Fibroblast of skin of right quadriceps (primary cell): ENCODE results near the gene GBE1.
A peak's percentile ranks its signal among the peaks of the same experiment; 100 is the strongest.

Experiments
- DNase-seq: peaks from one replicate; pipeline ENCODE4 v3.0.0-alpha.2; 2013

Gene GBE1

DNA sequence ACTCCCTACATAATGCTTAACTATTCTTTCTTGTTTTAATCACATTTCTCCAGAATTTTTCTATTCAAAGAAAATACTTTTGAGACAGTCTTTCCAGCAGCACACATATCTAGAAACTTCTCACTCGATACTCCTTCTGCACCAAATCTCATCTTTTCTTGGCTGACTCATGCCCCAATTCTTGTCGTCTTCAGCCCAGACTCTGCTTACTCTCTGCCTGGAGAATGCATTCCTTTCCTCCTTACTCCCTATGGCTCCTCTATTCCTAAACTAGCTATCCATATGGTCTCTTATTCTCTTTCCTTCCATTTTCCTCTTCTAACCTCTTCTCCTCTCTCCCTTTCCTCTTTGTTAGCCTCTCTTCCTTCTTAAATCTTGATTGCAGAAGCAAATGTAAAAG, 158.7 kb downstream of the GBE1 start:
- DNase-seq: peak; percentile 35

DNA sequence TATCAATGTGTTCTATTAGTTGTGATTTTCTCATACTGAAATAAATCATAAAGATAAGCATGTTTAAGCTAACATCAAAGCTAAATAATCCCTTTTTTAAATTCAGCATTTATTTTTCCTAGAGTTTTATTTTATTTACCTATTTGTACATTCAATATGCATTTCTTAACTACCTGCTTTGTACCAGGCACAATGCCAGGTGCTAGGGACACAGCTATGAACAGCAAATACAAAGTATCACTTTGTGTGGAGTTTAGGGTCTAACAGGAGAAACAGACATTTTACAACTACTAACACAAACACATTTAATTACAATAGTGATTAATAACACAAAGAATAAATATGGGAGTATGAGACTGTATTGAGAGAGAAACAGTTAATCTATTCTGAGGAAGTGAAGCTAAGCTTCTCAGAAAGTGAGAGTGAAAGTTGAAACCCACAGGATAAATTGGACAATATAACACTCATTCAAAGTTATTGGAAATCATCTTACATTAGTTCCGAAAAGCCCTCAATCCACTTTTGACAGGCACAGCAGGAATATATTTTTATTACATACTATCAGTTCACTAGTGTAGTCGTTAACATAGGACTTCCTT, 159.6 kb downstream of the GBE1 start:
- no peak for DNase-seq

DNA sequence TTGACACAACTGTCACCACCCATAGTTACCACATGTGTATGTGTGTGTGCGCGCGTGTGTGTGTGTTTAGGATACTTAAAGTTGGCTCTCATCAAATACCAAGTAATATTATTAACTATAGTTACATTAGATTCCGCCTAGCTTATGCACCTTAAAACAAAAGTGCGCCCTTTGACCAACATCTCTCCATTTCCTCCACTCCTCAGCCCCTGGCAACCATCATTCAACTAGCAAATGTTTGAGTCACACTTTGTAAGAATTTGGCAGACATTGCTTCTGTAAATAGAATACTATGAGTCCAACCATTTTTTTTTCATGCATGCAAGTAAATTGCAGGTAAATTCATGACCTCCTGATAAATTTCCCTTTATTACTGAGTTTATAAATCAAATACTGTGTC, 169.3 kb downstream of the GBE1 start:
- peak; percentile 31 for DNase-seq

DNA sequence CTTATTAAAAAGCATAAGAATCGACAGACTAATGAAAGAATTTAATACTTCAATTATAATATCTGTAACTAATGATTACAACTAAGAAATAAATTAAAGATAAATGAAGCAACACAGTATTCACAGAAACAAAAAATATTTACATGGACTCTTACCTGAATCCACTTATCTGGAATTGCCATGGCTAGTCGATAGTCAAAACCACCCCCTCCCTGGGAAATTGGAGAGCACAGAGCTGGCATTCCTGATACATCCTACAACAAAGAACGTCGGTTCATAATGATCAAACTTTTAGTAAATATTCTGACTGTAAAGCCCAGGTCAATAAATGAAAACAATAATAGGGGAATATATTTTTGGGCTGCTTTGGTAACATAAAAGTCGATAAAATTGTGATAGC, 175.5 kb downstream of the GBE1 start:
- DNase-seq: no peak

DNA sequence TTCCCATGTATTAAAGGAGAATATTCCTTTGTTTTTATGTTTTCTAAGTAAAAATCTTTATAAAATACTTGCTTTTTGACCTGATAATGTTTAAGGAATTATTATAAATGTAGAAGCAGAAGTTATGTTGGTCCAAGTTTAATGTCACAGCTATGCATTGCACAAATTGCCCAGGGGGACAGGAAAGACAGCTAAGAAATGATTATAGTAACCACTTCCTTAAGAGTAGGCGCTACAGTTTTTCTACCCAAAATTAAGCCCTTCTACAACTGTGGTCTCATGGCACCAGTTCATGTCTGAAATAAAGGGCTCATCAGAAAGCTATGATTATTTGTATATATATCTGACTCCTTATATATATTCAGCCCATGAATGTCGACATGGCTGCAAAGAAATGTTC, 176.4 kb downstream of the GBE1 start:
- no peak for DNase-seq

DNA sequence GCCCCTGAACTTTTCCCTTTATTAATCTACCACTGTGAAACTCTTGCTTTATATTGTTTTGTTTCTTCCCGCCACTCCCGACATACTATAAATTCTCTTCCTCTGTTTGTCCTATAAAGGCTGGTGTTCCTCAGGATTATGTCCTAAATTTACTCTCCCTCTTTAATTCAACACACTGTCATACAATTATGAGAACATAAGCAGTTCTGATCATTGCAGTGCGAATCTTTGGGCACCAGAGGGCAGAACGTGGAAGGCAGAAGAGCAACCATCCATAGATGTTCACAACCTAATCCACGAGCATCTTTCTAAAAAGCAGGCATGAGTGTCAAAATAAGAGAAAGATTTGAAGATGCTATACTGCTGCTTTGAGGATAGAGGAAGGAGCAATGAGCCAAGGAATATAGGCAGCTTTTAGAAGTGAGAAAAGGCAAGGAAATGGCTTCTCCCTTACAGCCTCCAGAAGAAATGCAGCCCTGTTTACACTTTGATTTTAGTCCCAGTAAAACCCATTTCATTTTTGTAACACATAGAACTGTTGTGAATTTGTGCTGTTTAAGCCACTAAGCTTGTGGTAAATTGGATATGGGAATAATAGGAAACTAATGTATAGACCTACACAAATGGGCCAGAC, 179.4 kb downstream of the GBE1 start:
- DNase-seq: peak; percentile 35

DNA sequence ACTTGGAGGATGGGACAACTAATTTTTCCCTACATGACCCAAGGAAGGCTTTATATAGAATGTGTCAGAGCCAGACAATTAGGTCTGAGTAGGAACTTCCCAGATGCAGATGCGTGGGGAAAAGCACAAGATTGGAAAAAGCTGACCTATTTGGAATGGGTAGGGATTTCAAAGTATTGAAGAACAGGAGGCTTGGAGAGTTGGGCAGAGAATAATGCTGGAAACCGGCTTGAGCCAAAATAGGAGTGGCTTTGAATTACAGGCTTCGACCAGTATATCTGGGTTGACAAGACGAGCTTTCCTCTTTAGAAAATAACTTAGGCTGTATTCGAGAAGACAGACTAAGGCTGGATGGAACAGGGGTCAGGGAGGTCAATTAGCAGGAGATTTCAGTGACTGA, 181.1 kb downstream of the GBE1 start:
- no peak for DNase-seq

DNA sequence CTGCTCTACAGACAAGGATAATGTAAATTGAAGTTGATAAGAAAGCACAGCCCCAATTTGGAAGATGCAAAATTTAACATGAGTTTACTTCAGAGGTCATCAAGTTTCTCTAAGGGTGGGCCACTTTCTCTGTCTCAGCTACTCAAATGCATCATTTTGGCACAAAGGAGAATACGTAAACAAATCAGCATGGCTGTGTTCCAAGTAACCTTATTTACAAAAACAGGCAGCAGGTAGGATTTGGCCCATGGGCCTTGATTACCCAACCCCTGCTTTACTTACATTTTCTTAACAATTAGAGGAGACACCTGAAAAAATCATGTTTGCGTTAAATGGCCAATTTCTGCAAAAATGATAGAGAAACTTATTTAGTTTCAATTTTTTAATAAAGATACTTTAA, 181.7 kb downstream of the GBE1 start:
- no peak for DNase-seq

DNA sequence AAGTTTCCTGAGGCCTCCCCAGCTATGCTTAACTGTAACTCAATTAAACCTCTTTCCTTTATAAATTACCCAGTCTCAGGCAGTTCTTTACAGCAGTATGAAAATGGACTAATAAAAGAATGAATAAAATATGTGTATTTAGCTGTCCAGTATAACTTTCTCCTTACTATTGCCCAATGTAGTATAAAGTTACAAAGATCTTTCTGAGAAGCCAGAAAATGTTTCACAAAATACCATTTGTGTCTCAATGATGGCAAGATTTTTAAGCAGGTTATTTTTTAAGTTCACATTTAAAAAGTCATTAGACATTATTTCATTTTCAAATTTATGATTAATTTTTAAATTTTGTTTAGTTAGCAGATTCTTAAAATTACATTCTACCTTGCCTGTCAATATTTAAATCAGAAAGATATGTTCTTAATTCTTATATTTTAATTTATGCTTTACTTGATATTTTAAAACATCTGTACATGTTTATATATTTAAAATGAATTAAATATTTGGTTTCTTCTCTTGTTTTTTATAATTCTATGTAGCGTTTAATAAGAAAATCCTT, 189.2 kb downstream of the GBE1 start:
- no peak for DNase-seq

DNA sequence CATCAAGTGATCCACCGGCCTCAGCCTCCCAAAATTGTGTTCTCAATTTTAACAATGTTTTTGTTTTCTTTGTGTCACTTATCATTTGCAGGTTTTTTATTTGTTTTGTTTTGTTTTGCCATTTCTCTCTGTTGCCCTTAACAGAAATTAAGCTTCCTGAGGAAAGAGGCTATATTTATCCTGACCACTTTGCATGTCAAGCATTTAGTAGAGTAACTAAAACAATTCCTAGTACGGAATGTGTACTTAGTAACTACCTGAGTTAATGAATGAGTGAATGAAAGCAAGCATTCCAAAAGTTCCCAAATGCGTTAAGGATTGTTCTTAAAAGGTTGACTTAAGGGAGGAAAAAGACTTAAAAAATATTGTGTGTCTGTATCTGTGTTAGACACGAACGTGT, 193.1 kb downstream of the GBE1 start:
- no peak for DNase-seq

DNA sequence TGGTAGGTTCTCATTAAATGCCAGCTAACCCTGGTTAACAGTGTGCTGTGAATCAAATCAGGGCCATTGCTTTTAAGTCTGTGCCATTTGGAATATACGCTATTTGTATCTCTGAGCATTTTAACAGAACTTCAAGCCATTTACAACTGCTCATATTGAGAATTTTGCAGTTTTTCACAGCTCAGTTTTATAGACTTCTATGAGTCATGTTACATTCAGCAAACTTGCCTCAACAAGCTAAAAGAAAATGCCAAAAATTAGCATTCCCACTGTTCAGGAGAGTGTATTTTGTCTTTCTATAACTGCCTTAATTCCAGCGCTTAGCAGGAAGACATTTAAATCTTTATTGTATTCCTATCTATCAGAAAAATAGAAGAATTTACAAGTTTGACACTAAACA, 196.4 kb downstream of the GBE1 start:
- no peak for DNase-seq

DNA sequence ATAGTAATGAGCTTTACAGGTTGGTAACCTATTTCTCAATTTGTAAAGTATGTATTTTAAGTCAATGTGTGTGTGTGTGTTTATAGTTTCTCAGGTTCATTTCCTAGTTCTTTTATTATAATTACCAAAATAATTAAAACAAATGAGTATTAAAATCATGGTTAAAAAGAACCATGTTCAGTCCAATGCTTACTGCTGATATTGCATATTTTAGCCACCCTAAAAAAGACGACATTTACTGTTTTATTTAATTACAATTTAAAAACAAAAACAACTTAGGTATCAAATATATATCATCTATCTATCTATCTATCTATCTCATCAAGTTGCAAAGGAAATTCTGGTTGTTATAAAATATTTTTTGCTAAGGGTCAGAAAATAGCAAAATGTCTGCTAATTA, 203.3 kb downstream of the GBE1 start:
- DNase-seq: no peak

DNA sequence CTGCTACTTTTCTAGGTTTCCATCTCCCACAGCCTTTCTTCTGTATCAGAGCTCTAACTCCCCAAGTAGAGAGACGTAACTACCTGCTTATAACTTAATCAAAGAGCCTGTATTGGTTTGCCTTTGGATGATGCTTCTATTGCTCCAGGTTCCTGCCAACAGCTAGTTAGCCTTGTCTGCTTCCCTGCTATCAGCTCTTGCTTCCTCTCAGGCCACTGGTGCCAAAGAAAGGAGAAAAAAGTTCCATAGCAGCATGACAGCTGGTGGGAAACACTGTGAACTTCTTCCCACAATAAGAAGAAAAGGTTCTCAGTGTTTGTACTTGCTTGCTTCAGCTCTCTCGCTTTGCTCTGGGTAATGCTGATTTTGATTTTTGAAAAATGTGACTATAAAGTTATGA, 206.6 kb downstream of the GBE1 start:
- no peak for DNase-seq

DNA sequence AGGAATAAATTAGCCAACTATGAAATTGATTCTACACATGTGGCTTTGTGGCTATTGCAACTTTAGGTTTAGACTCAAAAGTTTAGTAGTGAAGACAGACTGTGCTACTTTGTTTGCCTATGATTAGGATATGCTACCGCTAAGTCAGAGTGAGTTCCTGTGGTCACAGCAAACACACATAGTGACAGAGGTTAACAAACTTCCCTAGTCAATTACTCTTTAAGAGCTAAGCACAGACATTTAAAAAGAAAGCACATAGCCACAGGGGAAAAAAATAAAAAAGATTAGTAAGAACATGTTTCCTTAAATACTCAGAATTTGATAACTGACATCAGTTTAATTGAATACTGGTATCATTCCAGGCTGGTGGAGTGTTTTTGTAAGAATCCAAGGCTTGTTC, 207.1 kb downstream of the GBE1 start:
- DNase-seq: peak; percentile 57

DNA sequence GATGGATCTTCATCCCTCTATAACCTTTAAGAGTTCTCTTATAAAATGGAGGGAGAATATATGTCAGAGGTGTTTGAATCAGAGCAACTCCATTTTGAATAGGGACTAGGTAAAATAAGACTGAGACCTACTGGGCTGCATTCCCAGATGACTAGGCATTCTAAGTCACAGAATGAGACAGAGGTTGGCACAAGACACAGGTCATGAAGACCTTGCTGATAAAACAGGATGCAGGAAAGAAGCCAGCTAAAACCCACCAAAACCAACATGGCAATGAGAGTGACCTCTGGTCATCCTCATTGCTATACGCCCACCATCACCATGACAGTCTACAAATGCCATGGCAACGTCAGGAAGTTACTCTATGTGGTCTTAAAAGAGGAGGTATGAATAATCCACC, 211.0 kb downstream of the GBE1 start:
- DNase-seq: no peak

DNA sequence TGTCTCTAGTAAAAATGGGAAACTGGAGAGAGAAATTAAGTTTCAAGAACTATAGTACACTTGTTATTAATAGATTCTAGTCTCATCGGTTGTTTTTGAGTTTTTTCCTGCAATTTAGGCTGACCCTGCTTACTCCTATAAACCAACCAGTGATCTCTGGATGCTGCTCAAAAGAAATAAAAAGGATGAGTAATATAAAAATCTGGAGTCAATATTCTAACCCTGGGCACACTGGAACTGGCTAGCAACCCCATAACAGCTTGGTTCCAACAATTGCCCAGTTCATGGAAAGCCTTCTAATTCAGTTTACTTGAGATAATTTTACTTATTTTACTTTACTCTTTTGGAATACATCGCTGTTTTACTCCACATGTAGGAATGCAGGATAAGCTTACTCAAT, 211.6 kb downstream of the GBE1 start:
- DNase-seq: peak; percentile 4

DNA sequence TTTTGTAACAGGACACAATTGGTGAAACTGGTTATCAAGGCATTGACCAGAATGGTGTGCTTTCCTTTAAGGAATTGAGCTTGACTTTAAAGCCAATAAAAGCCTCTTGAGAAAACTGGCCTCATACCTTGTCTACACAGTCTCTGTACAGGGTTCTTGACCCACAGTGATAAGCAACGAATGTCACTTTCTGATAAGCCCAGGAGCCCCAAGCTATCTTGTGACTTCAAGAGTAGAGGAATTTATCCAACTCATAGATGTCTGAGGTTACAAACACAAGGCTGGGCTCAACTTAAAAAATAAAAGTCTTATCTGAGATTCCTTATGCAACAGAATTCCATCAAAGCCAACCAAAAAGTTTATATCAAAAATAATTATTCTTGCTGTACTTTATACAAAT, 212.1 kb downstream of the GBE1 start:
- DNase-seq: no peak

DNA sequence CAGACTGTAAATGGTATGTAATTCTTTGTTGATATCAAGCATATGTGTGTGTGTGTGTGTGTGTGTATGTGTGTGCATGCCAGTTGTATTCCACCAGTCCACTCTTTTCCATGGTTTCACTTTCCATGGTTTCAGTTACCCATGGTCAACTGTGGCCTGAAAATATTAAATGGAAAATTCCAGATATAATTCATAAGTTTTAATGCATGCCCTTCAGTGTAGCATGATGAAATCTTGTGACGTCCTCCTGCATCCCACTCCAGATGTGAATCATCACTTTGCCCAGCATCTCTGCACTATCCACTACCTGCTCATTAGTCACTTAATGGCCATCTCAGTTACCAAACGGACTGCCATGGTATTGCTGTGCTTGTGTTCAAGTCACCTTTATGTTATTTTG, 215.9 kb downstream of the GBE1 start:
- peak; percentile 41 for DNase-seq

DNA sequence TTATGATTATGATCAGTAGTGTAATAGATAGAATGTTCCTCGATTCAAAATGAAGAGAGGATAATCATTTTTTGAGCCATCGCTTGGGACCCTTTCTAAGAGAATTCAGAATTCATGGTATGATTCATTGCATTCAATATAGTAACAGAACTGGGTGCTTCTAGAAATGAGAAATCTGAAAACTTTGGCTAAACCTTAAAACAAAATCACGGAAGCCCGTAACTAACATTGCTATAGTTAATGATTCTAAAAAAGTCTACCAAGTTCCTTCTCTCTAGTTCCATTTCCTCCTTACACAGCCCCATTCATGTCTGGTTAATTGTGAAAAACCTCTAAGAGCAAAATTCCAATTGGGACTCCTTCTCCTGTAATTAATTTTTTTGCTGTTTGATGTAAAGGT, 217.1 kb downstream of the GBE1 start:
- DNase-seq: no peak

DNA sequence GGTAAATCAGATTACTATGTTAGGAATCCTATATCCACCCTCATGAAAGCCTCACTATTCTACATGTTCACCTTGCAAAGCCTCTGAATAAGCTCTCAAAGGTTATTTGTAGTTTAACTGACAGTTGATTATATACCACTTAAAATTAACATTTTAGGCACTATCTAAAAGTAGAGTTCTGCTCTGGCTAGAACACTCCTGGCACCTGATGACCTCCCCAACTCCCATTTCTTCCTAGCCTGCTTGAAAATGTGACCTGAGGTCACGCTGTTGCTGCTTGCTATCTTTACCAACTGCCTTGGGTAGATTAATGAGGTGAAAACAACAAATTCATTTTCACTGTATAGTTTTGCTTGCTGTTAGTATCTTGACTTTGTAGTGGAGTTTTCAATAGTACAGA, 220.7 kb downstream of the GBE1 start:
- no peak for DNase-seq

DNA sequence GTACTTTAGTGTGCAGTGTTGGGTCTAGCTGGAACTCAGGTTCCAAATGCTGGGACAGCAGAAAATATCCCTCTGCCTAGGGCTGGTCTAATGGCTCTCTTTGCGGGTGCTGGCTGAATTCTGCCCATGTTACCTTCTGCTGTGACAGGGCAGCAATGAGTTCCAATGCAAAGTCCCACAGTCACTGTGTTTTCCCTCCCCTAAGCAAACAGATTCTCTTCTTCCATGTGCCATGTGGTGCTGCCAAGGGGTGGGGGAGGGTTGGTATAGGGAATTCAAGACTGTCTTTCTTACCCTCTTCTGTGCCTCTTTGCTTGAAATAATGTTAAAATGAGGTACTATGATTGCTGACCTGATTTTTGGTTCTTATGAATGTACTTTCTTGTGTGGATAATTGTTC, 229.6 kb downstream of the GBE1 start:
- DNase-seq: no peak

DNA sequence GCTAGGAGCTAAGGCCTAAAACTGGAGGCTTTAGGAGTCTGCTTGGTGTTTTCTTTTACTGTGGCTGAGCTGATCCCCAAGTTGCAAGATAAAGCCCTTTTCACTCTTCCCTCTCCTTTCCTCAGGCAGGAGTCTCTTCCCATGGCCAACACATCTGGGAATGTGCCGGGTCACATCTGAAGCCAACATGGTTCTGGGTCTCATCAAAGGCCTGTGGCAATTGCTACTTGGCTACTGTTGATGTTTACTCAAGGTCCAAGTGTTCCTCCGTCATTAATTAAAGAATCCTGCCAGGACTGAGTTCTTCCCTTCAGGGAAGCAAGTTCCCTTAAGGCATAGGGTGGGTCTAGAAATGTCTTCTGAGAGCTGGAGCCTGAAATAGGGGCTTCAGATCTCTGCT, 230.2 kb downstream of the GBE1 start:
- DNase-seq: no peak

DNA sequence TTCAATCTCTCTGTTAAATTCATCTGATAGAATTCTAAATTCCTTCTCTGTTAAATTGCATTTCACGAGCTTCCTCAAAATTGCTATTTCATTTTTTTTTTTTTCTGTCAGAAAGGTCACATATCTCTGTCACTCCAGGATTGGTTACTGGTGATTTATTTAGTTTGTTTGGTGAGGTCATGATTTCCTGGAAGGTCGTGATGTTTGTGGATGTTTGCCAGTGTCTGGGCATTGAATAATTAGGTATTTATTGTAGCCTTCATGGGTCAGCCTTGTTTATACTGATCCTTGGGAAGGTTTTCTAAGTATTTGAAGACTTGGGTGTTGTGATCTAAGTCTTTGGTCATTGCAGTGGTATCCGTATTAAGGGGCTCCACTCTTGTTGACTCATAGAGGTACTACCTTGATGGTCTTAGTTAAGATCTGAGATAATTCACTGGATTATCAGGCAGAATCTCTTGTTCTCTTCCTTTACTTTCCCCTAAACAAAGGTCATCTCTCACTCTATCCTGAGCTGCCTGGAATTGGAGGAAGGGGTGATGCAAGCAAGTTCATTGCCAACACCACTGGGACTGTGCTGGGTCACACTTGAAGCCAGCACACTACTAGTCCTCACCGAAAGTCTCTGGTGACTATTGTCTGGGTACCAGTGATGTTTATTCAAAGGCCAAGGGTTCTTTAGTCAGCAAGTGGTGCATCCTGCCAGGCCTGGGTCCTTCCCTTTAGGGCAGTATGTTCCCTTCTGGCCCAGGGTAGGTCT, 231.1 kb downstream of the GBE1 start:
- DNase-seq: no peak

DNA sequence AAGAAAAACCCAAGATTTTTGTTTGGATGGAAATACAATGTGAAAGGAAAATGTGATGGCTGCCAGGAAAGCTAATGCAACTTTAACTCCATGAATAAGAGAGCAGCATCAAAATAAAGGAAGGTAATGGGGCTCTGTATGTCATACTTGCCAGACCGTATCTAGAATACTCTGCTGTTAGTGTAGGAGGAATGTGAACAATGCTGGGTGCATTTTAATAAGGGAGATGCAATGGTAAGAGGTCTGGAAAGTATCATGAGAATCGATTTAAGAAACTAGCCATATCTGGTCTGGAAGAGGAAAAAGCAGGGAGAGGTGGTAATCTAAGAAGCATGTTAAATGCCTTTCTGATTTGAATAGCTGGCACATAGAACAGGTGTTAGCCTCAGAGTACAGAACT, 239.6 kb downstream of the GBE1 start:
- DNase-seq: no peak
